IMR-90 (cell line): ENCODE results near the gene WNT7B. TPM values are rescaled to one million over a fixed set of nuclear protein-coding genes. Genes with fewer than 3 reads are reported as not detected.

Experiments
- ATAC-seq: fragments of 200-7000 bp; cut with Tn5 transposase; 2 replicates; pipeline ENCODE4 v1.9.1; 2020; ENCODE audit warnings: low read depth, mild to moderate bottlenecking, moderate library complexity
- BruUV-seq: library from RNA; stranded (reverse); fragments of 400-500 nt; replicated peaks from 2 replicates; lab custom pipeline; 2021; lab: Mats Ljungman, UMichigan
- CTCF ChIA-PET: fragments of 300-600 bp; formaldehyde crosslinking; extraction: SDS; loops from one replicate; lab custom pipeline; 2021; ENCODE audit warnings: antibody characterized with exemption; lab: Yijun Ruan, JAX
- POLR2A ChIA-PET: fragments of 300-600 bp; sonication (Branson Sonifier 250); formaldehyde crosslinking; loops from one replicate; lab custom pipeline; 2022; ENCODE audit warnings: antibody characterized with exemption; ENCODE audit not compliant: unreplicated experiment; lab: Charles Lee
- DNase-seq: peaks from one replicate; pipeline ENCODE4 v3.0.0; 2013
- H2AFZ ChIP-seq: replicated peaks from 2 replicates; pipeline ENCODE3; 2013; ENCODE audit warnings: low read length, mild to moderate bottlenecking; ENCODE audit not compliant: poor library complexity
- H2AK5ac ChIP-seq: 2 replicates; pipeline ENCODE4 v1.6.1; 2013; ENCODE audit warnings: low read depth, low read length, inconsistent platforms
- H2AK9ac ChIP-seq: replicated peaks from 2 replicates; pipeline ENCODE3; 2013; ENCODE audit warnings: mild to moderate bottlenecking, low read depth, low read length, moderate library complexity; ENCODE audit not compliant: poor library complexity
- H2BK120ac ChIP-seq: 2 replicates; pipeline ENCODE4 v1.6.1; 2013; ENCODE audit warnings: low read depth, low read length, inconsistent platforms
- H2BK15ac ChIP-seq: 3 replicates; pipeline ENCODE4 v1.6.1; 2013; ENCODE audit warnings: low read depth, low read length, inconsistent platforms
- H2BK20ac ChIP-seq: 2 replicates; pipeline ENCODE4 v1.6.1; 2013; ENCODE audit warnings: low read depth, mild to moderate bottlenecking, inconsistent platforms, low read length, moderate library complexity
- H2BK5ac ChIP-seq: 2 replicates; pipeline ENCODE4 v1.6.1; 2013; ENCODE audit warnings: mild to moderate bottlenecking, low read depth, low read length, inconsistent platforms; ENCODE audit not compliant: poor library complexity, severe bottlenecking
- H3K14ac ChIP-seq: replicated peaks from 2 replicates; pipeline ENCODE4 v1.6.1; 2013; ENCODE audit warnings: low read depth, low read length, inconsistent platforms
- H3K18ac ChIP-seq: 2 replicates; pipeline ENCODE4 v1.6.1; 2013; ENCODE audit warnings: low read depth, low read length, control low read depth
- H3K23ac ChIP-seq: 2 replicates; pipeline ENCODE4 v1.6.1; 2013; ENCODE audit warnings: low read depth, low read length, inconsistent platforms
- H3K27ac ChIP-seq: 2 replicates; pipeline ENCODE4 v1.5.1; 2013; ENCODE audit warnings: mild to moderate bottlenecking, control low read depth, low read length; ENCODE audit not compliant: insufficient read depth
- H3K27me3 ChIP-seq: 2 replicates; pipeline ENCODE4 v1.6.1; 2013; ENCODE audit warnings: low read length; ENCODE audit not compliant: control insufficient read depth, insufficient read depth
- H3K36me3 ChIP-seq: 2 replicates; pipeline ENCODE4 v1.6.1; 2013; ENCODE audit warnings: low read length, mixed read lengths; ENCODE audit not compliant: control insufficient read depth, insufficient read depth
- H3K4ac ChIP-seq: 2 replicates; pipeline ENCODE4 v1.6.1; 2013; ENCODE audit warnings: low read depth, low read length, inconsistent platforms
- H3K4me1 ChIP-seq: 2 replicates; pipeline ENCODE4 v1.6.1; 2013; ENCODE audit warnings: low read length, mixed read lengths; ENCODE audit not compliant: control insufficient read depth, insufficient read depth
- H3K4me2 ChIP-seq: 2 replicates; pipeline ENCODE4 v1.6.1; 2013; ENCODE audit warnings: low read depth, mild to moderate bottlenecking, control low read depth, low read length, moderate library complexity
- H3K4me3 ChIP-seq: 2 replicates; pipeline ENCODE4 v1.5.1; 2013; ENCODE audit warnings: low read depth, mild to moderate bottlenecking, control low read depth, low read length, moderate library complexity; ENCODE audit not compliant: insufficient read depth
- H3K56ac ChIP-seq: 2 replicates; pipeline ENCODE4 v1.6.1; 2013; ENCODE audit warnings: low read length, inconsistent platforms; ENCODE audit not compliant: insufficient read depth; ENCODE audit errors: extremely low read depth
- H3K79me1 ChIP-seq, 2 experiments: 2 replicates each; pipeline ENCODE4 v1.6.1; 2013; ENCODE audit warnings: low read length in 2 of 2, inconsistent platforms in 1 of 2, low read depth in 1 of 2
- H3K9ac ChIP-seq: 2 replicates; pipeline ENCODE4 v1.6.1; 2013; ENCODE audit warnings: low read depth, low read length, control low read depth
- H3K9me1 ChIP-seq: 2 replicates; pipeline ENCODE4 v1.6.1; 2013; ENCODE audit warnings: low read length, inconsistent platforms; ENCODE audit not compliant: insufficient read depth
- H3K9me3 ChIP-seq: 2 replicates; pipeline ENCODE4 v1.6.1; 2013; ENCODE audit warnings: low read length; ENCODE audit not compliant: control insufficient read depth, insufficient read depth
- H4K20me1 ChIP-seq: 2 replicates; pipeline ENCODE4 v1.6.1; 2013; ENCODE audit warnings: low read length, inconsistent platforms; ENCODE audit not compliant: insufficient read depth
- H4K5ac ChIP-seq: 2 replicates; pipeline ENCODE4 v1.6.1; 2013; ENCODE audit warnings: mild to moderate bottlenecking, low read depth, low read length, control low read depth
- H4K8ac ChIP-seq, 2 experiments: 2 replicates each; pipeline ENCODE4 v1.6.1; 2013; ENCODE audit warnings: low read depth in 2 of 2, low read length in 2 of 2, control low read depth in 1 of 2, inconsistent platforms in 1 of 2
- H4K91ac ChIP-seq: 2 replicates; pipeline ENCODE4 v1.6.1; 2013; ENCODE audit warnings: low read depth, low read length, inconsistent platforms; ENCODE audit not compliant: insufficient read depth
- BHLHE40 ChIP-seq: fragments of 150-350 bp; IDR thresholded peaks from 2 replicates; pipeline ENCODE4 v1.6.1; 2016; ENCODE audit warnings: mild to moderate bottlenecking, low read depth, low read length
- CHD1 ChIP-seq: IDR thresholded peaks from 2 replicates; pipeline ENCODE4 v1.6.1; 2012; ENCODE audit warnings: low read depth, low read length, improper control_type of control experiment
- FOS ChIP-seq: fragments of 150-350 bp; IDR thresholded peaks from 2 replicates; pipeline ENCODE4 v1.6.1; 2016; ENCODE audit warnings: low read depth, low read length
- MAFK ChIP-seq: IDR thresholded peaks from 2 replicates; pipeline ENCODE4 v1.6.1; 2012; ENCODE audit warnings: low read depth, low read length, improper control_type of control experiment
- MAZ ChIP-seq: IDR thresholded peaks from 2 replicates; pipeline ENCODE4 v1.6.1; 2012; ENCODE audit warnings: low read depth, mild to moderate bottlenecking, low read length, improper control_type of control experiment, moderate library complexity, borderline replicate concordance
- MXI1 ChIP-seq: IDR thresholded peaks from 2 replicates; pipeline ENCODE4 v1.6.1; 2012; ENCODE audit warnings: low read depth, mild to moderate bottlenecking, low read length, moderate library complexity, borderline replicate concordance
- NFE2L2 ChIP-seq: fragments of 150-350 bp; IDR thresholded peaks from 2 replicates; pipeline ENCODE4 v1.6.1; 2016; ENCODE audit warnings: low read depth, mild to moderate bottlenecking, low read length
- POLR2A ChIP-seq: IDR thresholded peaks from 2 replicates; pipeline ENCODE4 v1.6.1; 2012; ENCODE audit warnings: mild to moderate bottlenecking, low read depth, low read length
- RAD21 ChIP-seq: IDR thresholded peaks from 2 replicates; pipeline ENCODE4 v1.6.1; 2012; ENCODE audit warnings: low read length, improper control_type of control experiment
- RFX5 ChIP-seq: IDR thresholded peaks from 2 replicates; pipeline ENCODE4 v1.8.0; 2012; ENCODE audit warnings: low read depth, mild to moderate bottlenecking, low read length, moderate library complexity
- SMC3 ChIP-seq: fragments of 150-350 bp; IDR thresholded peaks from 2 replicates; pipeline ENCODE4 v1.6.1; 2016; ENCODE audit warnings: low read depth, mild to moderate bottlenecking, antibody characterized with exemption, low read length, moderate library complexity
- USF2 ChIP-seq: fragments of 150-350 bp; IDR thresholded peaks from 2 replicates; pipeline ENCODE4 v1.6.1; 2017; ENCODE audit warnings: mild to moderate bottlenecking, antibody characterized with exemption, low read length, low read depth
- WGBS, 2 experiments: methylation state at CpG; one replicate each; pipeline versions ENCODE4 v1.1.5 to v1.1.7; 2013; ENCODE audit warnings: missing lambda C conversion rate in 2 of 2; ENCODE audit not compliant: insufficient read length in 1 of 2; ENCODE audit errors: extremely low coverage in 2 of 2; 5-methylcytosine and 5-hydroxymethylcytosine counted together
- dilution Hi-C: fragments of 300-500 bp; cut with HindIII; formaldehyde crosslinking; loops from one replicate; pipeline ENCODE4 v1.14.3; 2018; ENCODE audit warnings: low sequenced_read_pairs; ENCODE audit not compliant: unreplicated experiment
- in situ Hi-C: fragments of 300-500 bp; cut with MboI; formaldehyde crosslinking; loops from 3 replicates; pipeline ENCODE4 v1.14.3; 2019; ENCODE audit warnings: low sequenced_read_pairs, inconsistent platforms, mixed read lengths
- intact Hi-C: fragments of 100-400 bp; cut with micrococcal nuclease; formaldehyde crosslinking; loops from 2 replicates; pipeline ENCODE4 v1.10.0; 2022
- polyA plus RNA-seq, 3 experiments: library from polyadenylated mRNA; depleted of rRNA; stranded (reverse); fragments of >200 nt; gene quantifications; 2 replicates each; pipeline ENCODE4 v1.2.3, GENCODE V29; 2012; ENCODE audit warnings: low replicate concordance in 1 of 3
- total RNA-seq: library from RNA; depleted of rRNA; stranded (reverse); fragments of >200 nt; gene quantifications from 2 replicates; pipeline ENCODE4 v1.2.3, GENCODE V29; 2012
- TF ChIP-seq, protein P1 (sequence below): fragments of 150-350 bp; IDR thresholded peaks from 2 replicates; pipeline ENCODE4 v1.6.1; 2016; ENCODE audit warnings: low read depth, mild to moderate bottlenecking, low read length, moderate library complexity, borderline replicate concordance
- TF ChIP-seq, protein P2 (sequence below): conservative IDR thresholded peaks from 2 replicates; pipeline ENCODE4 v1.5.1; 2012; ENCODE audit warnings: mild to moderate bottlenecking, low read depth, low read length, improper control_type of control experiment

The WNT7B gene
- total and polyA plus RNA-seq, 2 of the 4 experiments (the other 2 are of a cell fraction) = under 0.01 to 0.15 TPM

DNA sequence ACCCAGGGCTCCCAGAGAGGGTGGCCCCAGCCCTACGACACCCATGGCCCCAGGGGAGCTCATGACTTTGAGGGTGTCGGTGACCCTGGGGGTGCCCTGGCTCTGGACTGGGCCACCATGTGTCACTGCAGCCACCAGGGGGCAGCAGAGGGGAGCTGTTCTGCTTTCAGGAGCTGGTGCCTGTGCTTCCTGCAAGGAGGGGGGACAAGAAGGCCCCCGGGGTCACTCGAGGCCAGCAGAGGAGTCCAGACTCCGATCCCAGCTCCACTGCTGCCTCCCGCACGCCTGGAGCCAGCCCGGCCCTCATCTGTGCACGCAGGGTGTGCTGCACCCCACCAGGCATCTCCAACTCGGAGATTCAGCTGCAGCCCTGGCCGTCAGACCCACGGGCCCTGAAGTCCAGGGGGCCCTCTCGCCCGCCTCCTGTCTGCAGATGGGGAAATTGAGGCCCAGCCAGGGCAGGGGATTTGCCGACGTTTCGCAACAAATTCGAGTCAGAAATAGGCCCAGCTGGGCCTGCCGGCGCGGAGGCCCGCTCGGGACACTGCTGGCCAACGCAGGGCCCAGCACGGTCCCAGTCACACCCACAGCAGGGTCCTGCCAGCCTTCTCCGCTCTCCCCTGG is 29.5 kb upstream of the WNT7B start:
- Histone ChIP-seq H2BK15ac (no peak overlapping the region), H3K27me3 (no peaks in the 10 kb centered on the region), H3K9me1 (peaks cover 13% of the 10 kb centered on the region), H2BK5ac (peak overlapping the region; percentile 87), H3K27ac (peak overlapping the region; percentile 67), H4K20me1 (no peaks in the 10 kb centered on the region), H4K5ac (peak overlapping the region; percentile 75), H2AK5ac (peak overlapping the region; percentile 88), H3K36me3 (no peaks in the 10 kb centered on the region), H4K8ac (peak overlapping the region; percentile 59 to 91; a peak in 3 of 4 replicates), H2AFZ (peak overlapping the region; percentile 93), H3K79me1 (peaks cover 0 to 8% of the 10 kb centered on the region in 2 experiments; a peak in 1 of 4 replicates), H2BK20ac (peak overlapping the region; percentile 82), H2AK9ac (peak overlapping the region; percentile 99), H3K4ac (peak overlapping the region; percentile 85), H3K4me1 (peaks cover 30% of the 10 kb centered on the region), H3K14ac (peak overlapping the region; percentile 72), H3K23ac (peak overlapping the region; percentile 24; the same call in 1 of the 2 replicates), H3K9ac (peak overlapping the region; percentile 43), H3K56ac (no peak overlapping the region), H3K4me3 (no peak overlapping the region), H3K4me2 (peak overlapping the region; percentile 43), H2BK120ac (peak overlapping the region; percentile 93), H3K9me3 (peaks cover 5% of the 10 kb centered on the region), H3K18ac (peak overlapping the region; percentile 19; the same call in 1 of the 2 replicates), H4K91ac (peak overlapping the region; percentile 87)
- DNase-seq (peak; percentile 80), ATAC-seq (peak; percentile 84)
- 9% methylated on average over 7 of the region's 26 CpGs; no CpG with 5 or more reads in 1 of the 2 experiments for WGBS, 2 experiments
- intact Hi-C loops = loop anchor here (1.0 kb wide), 1 partner anchor 110 kb away; no protein-coding TSS in a partner anchor
- POLR2A ChIA-PET = no interaction called here
- in situ Hi-C loops = loop anchor here (5.0 kb wide), 1 partner anchor 111 kb away; no protein-coding TSS in a partner anchor
- no TSS peak for BruUV-seq
- dilution Hi-C loops = no loop called here
- CTCF ChIA-PET = interaction anchor here (0.7 to 2.3 kb wide), 16 partner anchors 10 to 306 kb away, joined by 3 to 24 read pairs (median 4); no protein-coding TSS in a partner anchor
- TF ChIP-seq MAFK (no peak), BHLHE40 (no peak), MXI1 (no peak), SMC3 (peak; percentile 92), CHD1 (no peak), RAD21 (peak; percentile 87), NFE2L2 (no peak), POLR2A (no peak; the same call in 1 of the 2 replicates), FOS (no peak), MAZ (peak; percentile 60; the same call in 1 of the 2 replicates), USF2 (no peak), RFX5 (no peak)
- TF ChIP-seq, protein P1, sequence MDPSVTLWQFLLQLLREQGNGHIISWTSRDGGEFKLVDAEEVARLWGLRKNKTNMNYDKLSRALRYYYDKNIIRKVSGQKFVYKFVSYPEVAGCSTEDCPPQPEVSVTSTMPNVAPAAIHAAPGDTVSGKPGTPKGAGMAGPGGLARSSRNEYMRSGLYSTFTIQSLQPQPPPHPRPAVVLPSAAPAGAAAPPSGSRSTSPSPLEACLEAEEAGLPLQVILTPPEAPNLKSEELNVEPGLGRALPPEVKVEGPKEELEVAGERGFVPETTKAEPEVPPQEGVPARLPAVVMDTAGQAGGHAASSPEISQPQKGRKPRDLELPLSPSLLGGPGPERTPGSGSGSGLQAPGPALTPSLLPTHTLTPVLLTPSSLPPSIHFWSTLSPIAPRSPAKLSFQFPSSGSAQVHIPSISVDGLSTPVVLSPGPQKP = no peak
- TF ChIP-seq, protein P2, sequence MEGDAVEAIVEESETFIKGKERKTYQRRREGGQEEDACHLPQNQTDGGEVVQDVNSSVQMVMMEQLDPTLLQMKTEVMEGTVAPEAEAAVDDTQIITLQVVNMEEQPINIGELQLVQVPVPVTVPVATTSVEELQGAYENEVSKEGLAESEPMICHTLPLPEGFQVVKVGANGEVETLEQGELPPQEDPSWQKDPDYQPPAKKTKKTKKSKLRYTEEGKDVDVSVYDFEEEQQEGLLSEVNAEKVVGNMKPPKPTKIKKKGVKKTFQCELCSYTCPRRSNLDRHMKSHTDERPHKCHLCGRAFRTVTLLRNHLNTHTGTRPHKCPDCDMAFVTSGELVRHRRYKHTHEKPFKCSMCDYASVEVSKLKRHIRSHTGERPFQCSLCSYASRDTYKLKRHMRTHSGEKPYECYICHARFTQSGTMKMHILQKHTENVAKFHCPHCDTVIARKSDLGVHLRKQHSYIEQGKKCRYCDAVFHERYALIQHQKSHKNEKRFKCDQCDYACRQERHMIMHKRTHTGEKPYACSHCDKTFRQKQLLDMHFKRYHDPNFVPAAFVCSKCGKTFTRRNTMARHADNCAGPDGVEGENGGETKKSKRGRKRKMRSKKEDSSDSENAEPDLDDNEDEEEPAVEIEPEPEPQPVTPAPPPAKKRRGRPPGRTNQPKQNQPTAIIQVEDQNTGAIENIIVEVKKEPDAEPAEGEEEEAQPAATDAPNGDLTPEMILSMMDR = peak; percentile 79
